H9 (cell line): ENCODE results near the gene SCIN. TPM values are rescaled to one million over a fixed set of nuclear protein-coding genes. Genes with fewer than 3 reads are reported as not detected.

ENCODE experiments used
- DNase-seq: peaks from one replicate; pipeline ENCODE4 v3.0.0-alpha.2; 2017
- H2AFZ ChIP-seq: one replicate; pipeline ENCODE4 v1.6.1; 2013; ENCODE audit warnings: mild to moderate bottlenecking, low read length, control low read depth, moderate library complexity
- H2AK5ac ChIP-seq: 2 replicates; pipeline ENCODE4 v1.6.1; 2013; ENCODE audit warnings: low read length, control low read depth, mixed read lengths; ENCODE audit not compliant: insufficient read length
- H2BK120ac ChIP-seq: one replicate; pipeline ENCODE4 v1.6.1; 2013; ENCODE audit warnings: low read depth, mild to moderate bottlenecking, low read length, control low read depth, inconsistent platforms; ENCODE audit not compliant: poor library complexity, severe bottlenecking
- H2BK12ac ChIP-seq: 2 replicates; pipeline ENCODE4 v1.6.1; 2013; ENCODE audit warnings: low read length, control low read depth, mixed read lengths, low read depth; ENCODE audit not compliant: insufficient read length
- H2BK15ac ChIP-seq: 2 replicates; pipeline ENCODE4 v1.6.1; 2013; ENCODE audit warnings: low read depth, low read length, control low read depth
- H2BK20ac ChIP-seq: one replicate; pipeline ENCODE4 v1.6.1; 2013; ENCODE audit warnings: low read depth, mild to moderate bottlenecking, low read length, control low read depth, inconsistent platforms; ENCODE audit not compliant: poor library complexity, severe bottlenecking
- H2BK5ac ChIP-seq: 2 replicates; pipeline ENCODE4 v1.6.1; 2013; ENCODE audit warnings: low read length, control low read depth, mixed read lengths; ENCODE audit not compliant: insufficient read length
- H3K14ac ChIP-seq: 2 replicates; pipeline ENCODE4 v1.6.1; 2013; ENCODE audit warnings: low read length, control low read depth; ENCODE audit not compliant: insufficient read depth
- H3K18ac ChIP-seq: 2 replicates; pipeline ENCODE4 v1.6.1; 2013; ENCODE audit warnings: low read depth, mild to moderate bottlenecking, mixed read lengths, low read length, control low read depth; ENCODE audit not compliant: insufficient read length
- H3K23ac ChIP-seq: 2 replicates; pipeline ENCODE4 v1.6.1; 2013; ENCODE audit warnings: low read length, control low read depth, mixed read lengths, low read depth; ENCODE audit not compliant: insufficient read length
- H3K23me2 ChIP-seq: 2 replicates; pipeline ENCODE4 v1.6.1; 2013; ENCODE audit warnings: low read depth, mild to moderate bottlenecking, mixed read lengths, low read length, control low read depth; ENCODE audit not compliant: insufficient read length, poor library complexity, severe bottlenecking
- H3K27ac ChIP-seq: 2 replicates; pipeline ENCODE4 v1.5.1; 2013; ENCODE audit warnings: low read length, control low read depth, mixed read lengths, low read depth; ENCODE audit not compliant: insufficient read length
- H3K27me3 ChIP-seq: 2 replicates; pipeline ENCODE4 v1.6.1; 2013; ENCODE audit warnings: low read length, control low read depth, inconsistent platforms; ENCODE audit not compliant: insufficient read depth
- H3K4ac ChIP-seq: 2 replicates; pipeline ENCODE4 v1.6.1; 2013; ENCODE audit warnings: low read depth, mild to moderate bottlenecking, control low read depth, inconsistent platforms, low read length, moderate library complexity
- H3K4me1 ChIP-seq: 2 replicates; pipeline ENCODE4 v1.6.1; 2013; ENCODE audit warnings: low read length, control low read depth, inconsistent platforms; ENCODE audit not compliant: insufficient read depth
- H3K4me2 ChIP-seq: 2 replicates; pipeline ENCODE4 v1.6.1; 2013; ENCODE audit warnings: low read length, control low read depth, mixed read lengths; ENCODE audit not compliant: insufficient read length, insufficient read depth
- H3K56ac ChIP-seq: 2 replicates; pipeline ENCODE4 v1.6.1; 2013; ENCODE audit warnings: low read depth, mild to moderate bottlenecking, mixed read lengths, low read length, control low read depth; ENCODE audit not compliant: insufficient read length
- H3K79me1 ChIP-seq: 2 replicates; pipeline ENCODE4 v1.6.1; 2013; ENCODE audit warnings: low read depth, mild to moderate bottlenecking, moderate library complexity, low read length, control low read depth, inconsistent platforms; ENCODE audit not compliant: insufficient read depth, poor library complexity, severe bottlenecking
- H3K79me2 ChIP-seq: 2 replicates; pipeline ENCODE4 v1.6.1; 2013; ENCODE audit warnings: low read length, control low read depth, inconsistent platforms; ENCODE audit not compliant: insufficient read depth
- H3K9ac ChIP-seq: 2 replicates; pipeline ENCODE4 v1.6.1; 2013; ENCODE audit warnings: low read length, control low read depth, mixed read lengths; ENCODE audit not compliant: insufficient read length; ENCODE audit errors: extremely low read depth
- H3K9me3 ChIP-seq: one replicate; pipeline ENCODE4 v1.6.1; 2013; ENCODE audit warnings: low read depth, low read length, inconsistent platforms; ENCODE audit not compliant: control insufficient read depth
- H3T11ph ChIP-seq: one replicate; pipeline ENCODE4 v1.6.1; 2013; ENCODE audit warnings: mild to moderate bottlenecking, low read length, control low read depth, inconsistent platforms
- H4K20me1 ChIP-seq: one replicate; pipeline ENCODE4 v1.6.1; 2013; ENCODE audit not compliant: control insufficient read depth, insufficient read length, insufficient read depth
- H4K5ac ChIP-seq: 2 replicates; pipeline ENCODE4 v1.6.1; 2013; ENCODE audit warnings: low read depth, mild to moderate bottlenecking, mixed read lengths, low read length, control low read depth; ENCODE audit not compliant: insufficient read length
- H4K8ac ChIP-seq: replicated peaks from 2 replicates; pipeline ENCODE4 v1.6.1; 2013; ENCODE audit warnings: low read length, control low read depth, mixed read lengths, low read depth; ENCODE audit not compliant: insufficient read length
- H4K91ac ChIP-seq: 2 replicates; pipeline ENCODE4 v1.6.1; 2013; ENCODE audit warnings: low read depth, mild to moderate bottlenecking, moderate library complexity, mixed read lengths, low read length, control low read depth; ENCODE audit not compliant: insufficient read length
- H3K27ac Mint-ChIP-seq, 3 experiments: 2 replicates in 2 of 3; 3 replicates in 1 of 3; pipeline ENCODE4 v1.8.0; 2020 to 2021; ENCODE audit warnings: mixed read lengths in 3 of 3, mild to moderate bottlenecking in 1 of 3, moderate library complexity in 1 of 3
- H3K27me3 Mint-ChIP-seq: 2 replicates; pipeline ENCODE4 v1.8.0; 2021; ENCODE audit warnings: low read depth, mild to moderate bottlenecking, moderate library complexity, mixed read lengths
- H3K36me3 Mint-ChIP-seq, 3 experiments: 2 replicates in 2 of 3; 3 replicates in 1 of 3; pipeline ENCODE4 v1.8.0; 2020 to 2021; ENCODE audit warnings: low read depth in 3 of 3, mixed read lengths in 3 of 3; ENCODE audit not compliant: insufficient read depth in 1 of 3
- H3K4me1 Mint-ChIP-seq, 2 experiments: 2 replicates each; pipeline ENCODE4 v1.8.0; 2020; ENCODE audit warnings: mixed read lengths in 2 of 2
- H3K4me3 Mint-ChIP-seq, 2 experiments: 2 replicates in 1 of 2; 3 replicates in 1 of 2; pipeline ENCODE4 v1.8.0; 2020 to 2021; ENCODE audit warnings: mild to moderate bottlenecking in 2 of 2, mixed read lengths in 2 of 2, moderate library complexity in 1 of 2
- H3K9me3 Mint-ChIP-seq, 2 experiments: 2 replicates in 1 of 2; 3 replicates in 1 of 2; pipeline ENCODE4 v1.8.0; 2020; ENCODE audit warnings: mild to moderate bottlenecking in 2 of 2, mixed read lengths in 2 of 2, moderate library complexity in 1 of 2
- CTCF ChIP-seq: fragments of 200-600 bp; sonication (generic); conservative IDR thresholded peaks from 3 replicates; pipeline ENCODE4 v1.8.0; 2021; ENCODE audit warnings: antibody characterized with exemption, mild to moderate bottlenecking
- WGBS: extraction: QIAGEN DNeasy Blood & Tissue Kit; methylation state at CpG from one replicate; pipeline ENCODE4 v1.1.7; 2013; ENCODE audit warnings: missing lambda C conversion rate, low lambda C conversion rate, mixed read lengths; ENCODE audit not compliant: insufficient read length; ENCODE audit errors: extremely low coverage; 5-methylcytosine and 5-hydroxymethylcytosine counted together
- total RNA-seq: library from RNA; stranded (reverse); gene quantifications from 2 replicates; pipeline ENCODE4 v1.2.1, GENCODE V29; 2021

Gene SCIN
- total RNA-seq, 1 experiment from 2014 or later, result 0.44 TPM

- no peaks in the 10 kb centered on the region for H3K4me1 Mint-ChIP-seq
- H3T11ph ChIP-seq, result no peak overlapping the region
Observed at GRCh38 chr7:12640299-12641096, 70.0 kb downstream of the SCIN start.

More at GRCh38 chr7:12640299-12641096, 70.0 kb downstream of the SCIN start:
- Histone ChIP-seq H3K23me2 (no peaks in the 10 kb centered on the region), H3K79me1 (no peaks in the 10 kb centered on the region), H3K27me3 (no peaks in the 10 kb centered on the region; the same call in 1 of the 2 replicates), H3K23ac (no peak overlapping the region), H3K4me2 (no peak overlapping the region), H3K79me2 (no peaks in the 10 kb centered on the region), H3K27ac (no peak overlapping the region), H2BK120ac (no peak overlapping the region), H3K4me1 (no peaks in the 10 kb centered on the region), H3K9ac (no peak overlapping the region), H2BK12ac (no peak overlapping the region), H2AFZ (no peak overlapping the region), H2AK5ac (no peak overlapping the region), H4K91ac (no peak overlapping the region), H3K4ac (no peak overlapping the region), H2BK20ac (no peak overlapping the region), H2BK15ac (no peak overlapping the region), H4K8ac (no peak overlapping the region), H3K9me3 (no peaks in the 10 kb centered on the region), H3K14ac (no peak overlapping the region), H3K56ac (no peak overlapping the region), H2BK5ac (no peak overlapping the region), H4K5ac (no peak overlapping the region), H4K20me1 (no peaks in the 10 kb centered on the region), H3K18ac (no peak overlapping the region)
- Mint-ChIP-seq H3K9me3 (no peaks in the 10 kb centered on the region), H3K27me3 (no peaks in the 10 kb centered on the region), H3K36me3 (no peaks in the 10 kb centered on the region), H3K27ac (no peak overlapping the region), H3K4me3 (no peak overlapping the region)
- no peak for DNase-seq
- TF ChIP-seq CTCF, result no peak
- no CpG with 5 or more reads among the region's 7 CpGs for WGBS
